Measurements from ENCODE around the gene ATP5PD. TPM values are rescaled to one million over a fixed set of nuclear protein-coding genes. Genes with fewer than 3 reads are reported as not detected.

The ATP5PD gene
- total RNA-seq, 1 experiment from 2014 or later = 383 TPM

DNA sequence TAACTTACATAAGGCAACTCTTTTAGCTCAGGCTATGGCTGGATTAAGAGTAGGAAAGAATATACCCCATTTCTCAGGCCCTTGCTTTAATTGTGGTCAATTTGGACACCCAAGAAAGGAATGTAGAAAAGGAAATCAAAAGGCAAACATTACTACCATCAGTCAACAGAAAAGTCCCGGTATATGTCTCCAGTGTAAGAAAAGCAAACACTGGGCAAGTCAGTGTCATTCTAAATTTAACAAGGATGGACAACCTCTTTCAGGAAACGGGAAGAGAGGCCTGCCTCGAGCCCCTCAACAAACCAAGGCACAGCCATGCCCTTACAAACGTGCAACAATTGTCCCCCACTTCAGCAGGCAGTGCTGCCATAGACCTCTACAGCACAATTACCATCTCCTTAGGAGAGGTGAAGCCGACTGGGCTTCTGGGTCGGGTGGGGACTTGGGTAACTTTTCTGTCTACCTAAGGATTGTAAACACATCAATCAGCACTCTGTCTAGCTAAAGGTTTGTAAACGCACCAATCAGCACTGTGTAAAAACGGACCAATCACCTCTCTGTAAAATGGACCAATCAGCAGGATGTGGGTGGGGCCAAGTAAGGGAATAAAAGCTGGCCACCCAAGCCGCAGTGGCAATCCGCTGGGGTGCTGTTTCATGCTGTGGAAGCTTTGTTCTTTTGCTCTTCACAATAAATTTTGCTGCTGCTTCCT is 21.9 kb downstream of the ATP5PD start:
- ChIA-PET CTCF (interaction anchor here (0.6 to 2.3 kb wide), 11 partner anchors 7 to 89 kb away, joined by 3 to 30 read pairs (median 5); partner anchors contain the start of genes ATP5PD, CDR2L, HID1 and KCTD2), POLR2A (interaction anchor here (1.9 kb wide), 1 partner anchor 10 kb away, joined by 4 read pairs; no protein-coding TSS in a partner anchor)
- TF ChIP-seq RORB (CRISPR knock-in tag; IDR thresholded peaks at IDR 0.05) (no peak), SP1 (CRISPR knock-in tag; conservative IDR thresholded peaks at IDR 0.05) (no peak), IRF2 (CRISPR knock-in tag; IDR thresholded peaks at IDR 0.05; ENCODE audit: borderline replicate concordance, low read depth) (no peak), NFYB (CRISPR knock-in tag; conservative IDR thresholded peaks at IDR 0.05; ENCODE audit: low read depth) (peak; percentile 49)
- Mint-ChIP-seq H3K4me3 (no peak overlapping the region), H3K4me1 (no peaks in the 10 kb centered on the region), H3K36me3 (peaks cover 49% of the 10 kb centered on the region), H3K9me3 (peaks cover 49% of the 10 kb centered on the region), H3K27me3 (ENCODE audit: low read depth) (peaks cover 9% of the 10 kb centered on the region), H3K27ac (no peak overlapping the region)
- ATAC-seq (no peak), DNase-seq (ENCODE audit: low spot score) (no peak)

GRCh38 chr17:75020331-75021110 is 26.2 kb downstream of the ATP5PD start:
- no peaks in the 10 kb centered on the region for H3K4me1 Mint-ChIP-seq
- no peaks in the 10 kb centered on the region for H3K27me3 Mint-ChIP-seq (ENCODE audit: low read depth)
- peak overlapping the region; percentile 49; the same call in 1 of the 2 replicates for H3K27ac Mint-ChIP-seq
- no peak overlapping the region for H3K4me3 Mint-ChIP-seq
- CTCF ChIA-PET = no interaction called here
- ATAC-seq = no peak
- TF ChIP-seq, protein P1, sequence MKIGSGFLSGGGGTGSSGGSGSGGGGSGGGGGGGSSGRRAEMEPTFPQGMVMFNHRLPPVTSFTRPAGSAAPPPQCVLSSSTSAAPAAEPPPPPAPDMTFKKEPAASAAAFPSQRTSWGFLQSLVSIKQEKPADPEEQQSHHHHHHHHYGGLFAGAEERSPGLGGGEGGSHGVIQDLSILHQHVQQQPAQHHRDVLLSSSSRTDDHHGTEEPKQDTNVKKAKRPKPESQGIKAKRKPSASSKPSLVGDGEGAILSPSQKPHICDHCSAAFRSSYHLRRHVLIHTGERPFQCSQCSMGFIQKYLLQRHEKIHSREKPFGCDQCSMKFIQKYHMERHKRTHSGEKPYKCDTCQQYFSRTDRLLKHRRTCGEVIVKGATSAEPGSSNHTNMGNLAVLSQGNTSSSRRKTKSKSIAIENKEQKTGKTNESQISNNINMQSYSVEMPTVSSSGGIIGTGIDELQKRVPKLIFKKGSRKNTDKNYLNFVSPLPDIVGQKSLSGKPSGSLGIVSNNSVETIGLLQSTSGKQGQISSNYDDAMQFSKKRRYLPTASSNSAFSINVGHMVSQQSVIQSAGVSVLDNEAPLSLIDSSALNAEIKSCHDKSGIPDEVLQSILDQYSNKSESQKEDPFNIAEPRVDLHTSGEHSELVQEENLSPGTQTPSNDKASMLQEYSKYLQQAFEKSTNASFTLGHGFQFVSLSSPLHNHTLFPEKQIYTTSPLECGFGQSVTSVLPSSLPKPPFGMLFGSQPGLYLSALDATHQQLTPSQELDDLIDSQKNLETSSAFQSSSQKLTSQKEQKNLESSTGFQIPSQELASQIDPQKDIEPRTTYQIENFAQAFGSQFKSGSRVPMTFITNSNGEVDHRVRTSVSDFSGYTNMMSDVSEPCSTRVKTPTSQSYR (CRISPR knock-in tag; IDR thresholded peaks at IDR 0.05) = no peak
- TF ChIP-seq NR1H2 (CRISPR knock-in tag; IDR thresholded peaks at IDR 0.05) (no peak), SMAD4 (CRISPR knock-in tag; IDR thresholded peaks at IDR 0.05) (no peak), ZBTB21 (CRISPR knock-in tag; IDR thresholded peaks at IDR 0.05; ENCODE audit: borderline replicate concordance) (no peak), PREB (CRISPR knock-in tag; IDR thresholded peaks at IDR 0.05; ENCODE audit: borderline replicate concordance) (no peak), IRF1 (CRISPR knock-in tag; IDR thresholded peaks at IDR 0.05) (no peak), CBFB (CRISPR knock-in tag; IDR thresholded peaks at IDR 0.05; ENCODE audit: low read depth) (no peak), ZNF263 (CRISPR knock-in tag; IDR thresholded peaks at IDR 0.05; ENCODE audit: low read depth) (no peak), GTF2I (CRISPR knock-in tag; conservative IDR thresholded peaks at IDR 0.05) (no peak), NR3C1 (CRISPR knock-in tag; conservative IDR thresholded peaks at IDR 0.05; ENCODE audit: low read depth) (no peak), ZNF138 (CRISPR knock-in tag; conservative IDR thresholded peaks at IDR 0.05) (no peak), GABPB1 (CRISPR knock-in tag; IDR thresholded peaks at IDR 0.05) (no peak), NFATC4 (CRISPR knock-in tag; IDR thresholded peaks at IDR 0.05) (no peak)
- TF ChIP-seq, protein P2, sequence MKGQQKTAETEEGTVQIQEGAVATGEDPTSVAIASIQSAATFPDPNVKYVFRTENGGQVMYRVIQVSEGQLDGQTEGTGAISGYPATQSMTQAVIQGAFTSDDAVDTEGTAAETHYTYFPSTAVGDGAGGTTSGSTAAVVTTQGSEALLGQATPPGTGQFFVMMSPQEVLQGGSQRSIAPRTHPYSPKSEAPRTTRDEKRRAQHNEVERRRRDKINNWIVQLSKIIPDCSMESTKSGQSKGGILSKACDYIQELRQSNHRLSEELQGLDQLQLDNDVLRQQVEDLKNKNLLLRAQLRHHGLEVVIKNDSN (CRISPR knock-in tag; IDR thresholded peaks at IDR 0.05) = no peak
- TF ChIP-seq, protein P3, sequence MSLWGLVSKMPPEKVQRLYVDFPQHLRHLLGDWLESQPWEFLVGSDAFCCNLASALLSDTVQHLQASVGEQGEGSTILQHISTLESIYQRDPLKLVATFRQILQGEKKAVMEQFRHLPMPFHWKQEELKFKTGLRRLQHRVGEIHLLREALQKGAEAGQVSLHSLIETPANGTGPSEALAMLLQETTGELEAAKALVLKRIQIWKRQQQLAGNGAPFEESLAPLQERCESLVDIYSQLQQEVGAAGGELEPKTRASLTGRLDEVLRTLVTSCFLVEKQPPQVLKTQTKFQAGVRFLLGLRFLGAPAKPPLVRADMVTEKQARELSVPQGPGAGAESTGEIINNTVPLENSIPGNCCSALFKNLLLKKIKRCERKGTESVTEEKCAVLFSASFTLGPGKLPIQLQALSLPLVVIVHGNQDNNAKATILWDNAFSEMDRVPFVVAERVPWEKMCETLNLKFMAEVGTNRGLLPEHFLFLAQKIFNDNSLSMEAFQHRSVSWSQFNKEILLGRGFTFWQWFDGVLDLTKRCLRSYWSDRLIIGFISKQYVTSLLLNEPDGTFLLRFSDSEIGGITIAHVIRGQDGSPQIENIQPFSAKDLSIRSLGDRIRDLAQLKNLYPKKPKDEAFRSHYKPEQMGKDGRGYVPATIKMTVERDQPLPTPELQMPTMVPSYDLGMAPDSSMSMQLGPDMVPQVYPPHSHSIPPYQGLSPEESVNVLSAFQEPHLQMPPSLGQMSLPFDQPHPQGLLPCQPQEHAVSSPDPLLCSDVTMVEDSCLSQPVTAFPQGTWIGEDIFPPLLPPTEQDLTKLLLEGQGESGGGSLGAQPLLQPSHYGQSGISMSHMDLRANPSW (CRISPR knock-in tag; conservative IDR thresholded peaks at IDR 0.05; ENCODE audit: low read depth) = no peak
- TF ChIP-seq, protein P4, sequence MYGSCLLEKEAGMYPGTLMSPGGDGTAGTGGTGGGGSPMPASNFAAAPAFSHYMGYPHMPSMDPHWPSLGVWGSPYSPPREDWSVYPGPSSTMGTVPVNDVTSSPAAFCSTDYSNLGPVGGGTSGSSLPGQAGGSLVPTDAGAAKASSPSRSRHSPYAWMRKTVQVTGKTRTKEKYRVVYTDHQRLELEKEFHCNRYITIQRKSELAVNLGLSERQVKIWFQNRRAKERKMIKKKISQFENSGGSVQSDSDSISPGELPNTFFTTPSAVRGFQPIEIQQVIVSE (CRISPR knock-in tag; IDR thresholded peaks at IDR 0.05; ENCODE audit: borderline replicate concordance) = no peak
- TF ChIP-seq, protein P5, sequence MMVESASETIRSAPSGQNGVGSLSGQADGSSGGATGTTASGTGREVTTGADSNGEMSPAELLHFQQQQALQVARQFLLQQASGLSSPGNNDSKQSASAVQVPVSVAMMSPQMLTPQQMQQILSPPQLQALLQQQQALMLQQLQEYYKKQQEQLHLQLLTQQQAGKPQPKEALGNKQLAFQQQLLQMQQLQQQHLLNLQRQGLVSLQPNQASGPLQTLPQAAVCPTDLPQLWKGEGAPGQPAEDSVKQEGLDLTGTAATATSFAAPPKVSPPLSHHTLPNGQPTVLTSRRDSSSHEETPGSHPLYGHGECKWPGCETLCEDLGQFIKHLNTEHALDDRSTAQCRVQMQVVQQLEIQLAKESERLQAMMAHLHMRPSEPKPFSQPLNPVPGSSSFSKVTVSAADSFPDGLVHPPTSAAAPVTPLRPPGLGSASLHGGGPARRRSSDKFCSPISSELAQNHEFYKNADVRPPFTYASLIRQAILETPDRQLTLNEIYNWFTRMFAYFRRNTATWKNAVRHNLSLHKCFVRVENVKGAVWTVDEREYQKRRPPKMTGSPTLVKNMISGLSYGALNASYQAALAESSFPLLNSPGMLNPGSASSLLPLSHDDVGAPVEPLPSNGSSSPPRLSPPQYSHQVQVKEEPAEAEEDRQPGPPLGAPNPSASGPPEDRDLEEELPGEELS (CRISPR knock-in tag; IDR thresholded peaks at IDR 0.05) = no peak
- POLR2A ChIA-PET = no interaction called here
- no peak for DNase-seq (ENCODE audit: low spot score)
- peaks cover 11% of the 10 kb centered on the region for H3K9me3 Mint-ChIP-seq
- H3K36me3 Mint-ChIP-seq = peaks cover 46% of the 10 kb centered on the region

Data from WTC11 (cell line).